ENCODE data around the gene SH3PXD2A.
"Not testable (repeated sequence)": the region's sequence is repeated elsewhere in the genome, so short reads cannot be mapped to it uniquely, and the experiment has no call there.

SH3PXD2A gene

DNA sequence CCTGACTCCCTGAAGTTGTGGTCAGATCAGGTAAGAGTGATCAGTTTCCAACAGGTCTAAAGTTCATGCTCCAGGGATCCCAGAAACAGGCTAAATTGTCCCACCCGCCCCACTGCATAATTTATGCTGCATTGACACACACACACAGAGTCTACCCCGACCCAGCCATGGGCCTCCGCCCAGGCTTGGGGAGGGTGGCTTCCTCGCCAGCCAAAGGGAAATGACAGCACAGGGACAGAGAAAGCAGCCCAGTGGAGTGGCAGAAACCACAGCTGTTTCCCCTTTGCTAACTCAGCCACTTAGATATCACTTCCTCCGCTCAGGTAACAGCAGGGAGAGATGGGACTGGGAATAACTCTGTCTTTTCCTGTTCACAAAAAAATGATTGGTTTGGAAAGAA, 9.4 kb downstream of the SH3PXD2A start:
- peaks cover 25% of the 10 kb centered on the region for H3K79me1 ChIP-seq (ENCODE audit: low read length)
- peak overlapping the region; percentile 26 for H2BK5ac ChIP-seq (ENCODE audit: low read length)
- H3K79me2 ChIP-seq (ENCODE audit: control insufficient read depth, insufficient read depth, low read length), result peaks cover 17% of the 10 kb centered on the region
- H3K4me3 ChIP-seq (ENCODE audit: low read length), result no peak overlapping the region
- peak overlapping the region; percentile 22 for H3K56ac ChIP-seq (ENCODE audit: low read length)
- WGBS (ENCODE audit: extremely low coverage, insufficient coverage, low lambda C conversion rate), result no CpG with 5 or more reads among the region's 5 CpGs
- H4K5ac ChIP-seq (ENCODE audit: low read length), result no peak overlapping the region
- no peak overlapping the region for H3K18ac ChIP-seq (ENCODE audit: low read length)
- H3K36me3 ChIP-seq (ENCODE audit: control insufficient read depth, insufficient read depth, low read length), result no peaks in the 10 kb centered on the region
- no peaks in the 10 kb centered on the region for H3K27me3 ChIP-seq (ENCODE audit: insufficient read depth, low read length, poor library complexity)
- H2BK120ac ChIP-seq (ENCODE audit: low read depth, low read length), result no peak overlapping the region
- H3K4ac ChIP-seq (ENCODE audit: low read depth, low read length), result no peak overlapping the region
- no peak overlapping the region for H3K23ac ChIP-seq (ENCODE audit: low read length)
- H2AK5ac ChIP-seq (ENCODE audit: low read length), result peak overlapping the region; percentile 49
- no peak for DNase-seq
- H3K9ac ChIP-seq (ENCODE audit: low read length), result no peak overlapping the region
- no peak overlapping the region for H2BK15ac ChIP-seq (replicated peaks; ENCODE audit: low read depth)
- no peak overlapping the region for H3K27ac ChIP-seq (ENCODE audit: low read depth, low read length)
- H3K4me2 ChIP-seq (ENCODE audit: low read length), result no peak overlapping the region
- H3K4me1 ChIP-seq (ENCODE audit: control insufficient read depth, low read depth, low read length), result peaks cover 20% of the 10 kb centered on the region
- H4K8ac ChIP-seq (ENCODE audit: low read depth, low read length), result no peak overlapping the region

DNA sequence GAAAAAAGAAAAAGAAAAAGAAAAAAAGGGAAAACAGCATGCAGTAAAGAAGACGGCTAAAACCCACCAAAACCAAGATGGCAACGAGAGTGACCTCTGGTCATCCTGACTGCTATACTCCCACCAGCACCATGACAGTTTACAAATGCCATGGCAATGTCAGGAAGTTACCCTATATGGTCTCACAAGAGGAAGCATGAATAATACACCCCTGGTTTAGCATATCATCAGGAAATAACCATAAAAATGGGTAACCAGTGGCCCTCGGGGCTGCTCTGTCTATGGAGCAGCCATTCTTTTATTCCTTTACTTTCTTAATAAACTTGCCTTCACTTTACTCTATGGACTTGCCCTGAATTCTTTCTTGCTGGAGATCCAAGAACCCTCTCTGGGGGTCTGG, 10.0 kb downstream of the SH3PXD2A start:
- H3K4ac ChIP-seq (ENCODE audit: low read depth, low read length); H3K4me3 ChIP-seq (ENCODE audit: low read length); H2BK15ac ChIP-seq (replicated peaks; ENCODE audit: low read depth); H3K23ac ChIP-seq (ENCODE audit: low read length); H2AK5ac ChIP-seq (ENCODE audit: low read length); H3K36me3 ChIP-seq (ENCODE audit: control insufficient read depth, insufficient read depth, low read length); H3K9ac ChIP-seq (ENCODE audit: low read length); H4K5ac ChIP-seq (ENCODE audit: low read length); H3K18ac ChIP-seq (ENCODE audit: low read length); H4K8ac ChIP-seq (ENCODE audit: low read depth, low read length); DNase-seq; H2BK120ac ChIP-seq (ENCODE audit: low read depth, low read length); H3K27ac ChIP-seq (ENCODE audit: low read depth, low read length); H2BK5ac ChIP-seq (ENCODE audit: low read length); H3K27me3 ChIP-seq (ENCODE audit: insufficient read depth, low read length, poor library complexity); H3K56ac ChIP-seq (ENCODE audit: low read length); H3K4me2 ChIP-seq (ENCODE audit: low read length): not testable (repeated sequence)
- no CpG with 5 or more reads among the region's 3 CpGs for WGBS (ENCODE audit: extremely low coverage, insufficient coverage, low lambda C conversion rate)
- Histone ChIP-seq H3K4me1 (ENCODE audit: control insufficient read depth, low read depth, low read length) (peaks cover 23% of the 10 kb centered on the region), H3K79me1 (ENCODE audit: low read length) (peaks cover 21% of the 10 kb centered on the region), H3K79me2 (ENCODE audit: control insufficient read depth, insufficient read depth, low read length) (peaks cover 13% of the 10 kb centered on the region)

DNA sequence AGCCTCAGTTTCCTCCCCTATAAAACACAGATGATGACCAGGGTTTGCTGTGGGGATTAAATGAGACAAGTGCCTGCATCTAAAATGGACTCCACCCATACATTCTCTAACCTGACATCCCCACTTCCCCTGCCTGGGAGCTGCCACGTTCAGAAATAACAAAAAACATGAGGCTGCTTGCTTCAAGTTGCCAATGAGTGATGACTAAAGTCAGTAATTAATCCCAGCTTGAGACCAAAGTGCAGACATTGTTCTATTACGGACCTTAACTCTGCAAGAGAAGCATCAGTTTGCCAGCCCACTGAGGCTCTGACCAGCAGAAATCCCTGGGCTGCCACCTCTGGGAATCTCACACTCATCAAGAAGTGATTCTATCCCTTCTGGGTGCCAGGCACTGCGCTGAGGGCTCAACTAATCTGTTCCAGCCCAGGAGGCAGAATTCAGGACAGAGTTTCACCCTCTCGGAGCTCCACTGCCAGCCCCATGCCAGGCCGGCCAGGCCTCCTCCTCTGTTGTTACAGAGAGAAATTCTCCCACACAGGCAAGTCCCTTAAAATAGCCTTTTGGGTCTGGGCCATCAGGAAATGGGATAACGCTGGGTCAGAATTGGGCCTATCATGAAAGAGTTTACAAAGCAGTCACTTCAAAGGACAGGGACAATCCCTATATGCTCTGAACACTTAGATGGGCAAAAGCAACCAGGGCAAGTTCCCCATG, 11.4 kb downstream of the SH3PXD2A start:
- peaks cover 16% of the 10 kb centered on the region for H3K79me2 ChIP-seq (ENCODE audit: control insufficient read depth, insufficient read depth, low read length)
- no peak overlapping the region for H3K18ac ChIP-seq (ENCODE audit: low read length)
- no peak overlapping the region for H4K5ac ChIP-seq (ENCODE audit: low read length)
- H2BK120ac ChIP-seq (ENCODE audit: low read depth, low read length), result no peak overlapping the region
- no peak overlapping the region for H3K27ac ChIP-seq (ENCODE audit: low read depth, low read length)
- H3K4me1 ChIP-seq (ENCODE audit: control insufficient read depth, low read depth, low read length), result peaks cover 30% of the 10 kb centered on the region
- no CpG with 5 or more reads among the region's 6 CpGs for WGBS (ENCODE audit: extremely low coverage, insufficient coverage, low lambda C conversion rate)
- peak overlapping the region; percentile 0 for H3K56ac ChIP-seq (ENCODE audit: low read length)
- H3K23ac ChIP-seq (ENCODE audit: low read length), result no peak overlapping the region
- H3K4me3 ChIP-seq (ENCODE audit: low read length), result no peak overlapping the region
- H2BK15ac ChIP-seq (replicated peaks; ENCODE audit: low read depth), result no peak overlapping the region
- H3K9ac ChIP-seq (ENCODE audit: low read length), result no peak overlapping the region
- no peaks in the 10 kb centered on the region for H3K27me3 ChIP-seq (ENCODE audit: insufficient read depth, low read length, poor library complexity)
- no peak overlapping the region for H3K4me2 ChIP-seq (ENCODE audit: low read length)
- no peak overlapping the region for H4K8ac ChIP-seq (ENCODE audit: low read depth, low read length)
- H3K36me3 ChIP-seq (ENCODE audit: control insufficient read depth, insufficient read depth, low read length), result no peaks in the 10 kb centered on the region
- no peak overlapping the region for H2BK5ac ChIP-seq (ENCODE audit: low read length)
- no peak overlapping the region for H2AK5ac ChIP-seq (ENCODE audit: low read length)
- peaks cover 22% of the 10 kb centered on the region for H3K79me1 ChIP-seq (ENCODE audit: low read length)
- H3K4ac ChIP-seq (ENCODE audit: low read depth, low read length), result no peak overlapping the region
- no peak for DNase-seq

DNA sequence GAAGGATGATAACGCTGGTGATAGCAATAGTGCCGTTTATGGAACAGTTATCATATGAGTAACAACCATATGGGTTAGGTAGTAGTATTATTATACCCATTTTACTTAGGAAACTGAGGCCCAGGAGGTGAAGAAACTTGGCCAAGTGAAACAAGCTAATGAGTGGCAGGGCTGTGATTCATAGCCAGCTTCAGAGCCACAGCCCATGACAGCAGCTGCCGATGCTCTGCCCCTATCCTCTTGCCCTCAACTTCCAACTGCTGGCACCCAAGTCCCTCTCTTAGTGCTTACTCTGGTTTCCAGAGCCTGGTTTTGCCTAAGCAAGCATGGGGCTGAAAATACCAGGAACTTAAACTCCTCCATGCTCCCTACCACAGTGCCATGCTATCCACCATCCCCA, 12.3 kb downstream of the SH3PXD2A start:
- no peak overlapping the region for H3K27ac ChIP-seq (ENCODE audit: low read depth, low read length)
- no peak overlapping the region for H4K8ac ChIP-seq (ENCODE audit: low read depth, low read length)
- H2BK120ac ChIP-seq (ENCODE audit: low read depth, low read length), result no peak overlapping the region
- H4K5ac ChIP-seq (ENCODE audit: low read length), result no peak overlapping the region
- no peak overlapping the region for H3K4me2 ChIP-seq (ENCODE audit: low read length)
- DNase-seq, result no peak
- no peaks in the 10 kb centered on the region for H3K36me3 ChIP-seq (ENCODE audit: control insufficient read depth, insufficient read depth, low read length)
- H3K56ac ChIP-seq (ENCODE audit: low read length), result peak overlapping the region; percentile 1
- no peak overlapping the region for H2AK5ac ChIP-seq (ENCODE audit: low read length)
- no peak overlapping the region for H3K4me3 ChIP-seq (ENCODE audit: low read length)
- no peak overlapping the region for H3K23ac ChIP-seq (ENCODE audit: low read length)
- peaks cover 24% of the 10 kb centered on the region for H3K79me2 ChIP-seq (ENCODE audit: control insufficient read depth, insufficient read depth, low read length)
- H3K9ac ChIP-seq (ENCODE audit: low read length), result no peak overlapping the region
- no peak overlapping the region for H2BK15ac ChIP-seq (replicated peaks; ENCODE audit: low read depth)
- H3K4me1 ChIP-seq (ENCODE audit: control insufficient read depth, low read depth, low read length), result peaks cover 33% of the 10 kb centered on the region
- H3K79me1 ChIP-seq (ENCODE audit: low read length), result peaks cover 26% of the 10 kb centered on the region
- no peak overlapping the region for H3K18ac ChIP-seq (ENCODE audit: low read length)
- no peak overlapping the region for H3K4ac ChIP-seq (ENCODE audit: low read depth, low read length)
- no CpG with 5 or more reads among the region's 3 CpGs for WGBS (ENCODE audit: extremely low coverage, insufficient coverage, low lambda C conversion rate)
- no peaks in the 10 kb centered on the region for H3K27me3 ChIP-seq (ENCODE audit: insufficient read depth, low read length, poor library complexity)
- H2BK5ac ChIP-seq (ENCODE audit: low read length), result no peak overlapping the region

DNA sequence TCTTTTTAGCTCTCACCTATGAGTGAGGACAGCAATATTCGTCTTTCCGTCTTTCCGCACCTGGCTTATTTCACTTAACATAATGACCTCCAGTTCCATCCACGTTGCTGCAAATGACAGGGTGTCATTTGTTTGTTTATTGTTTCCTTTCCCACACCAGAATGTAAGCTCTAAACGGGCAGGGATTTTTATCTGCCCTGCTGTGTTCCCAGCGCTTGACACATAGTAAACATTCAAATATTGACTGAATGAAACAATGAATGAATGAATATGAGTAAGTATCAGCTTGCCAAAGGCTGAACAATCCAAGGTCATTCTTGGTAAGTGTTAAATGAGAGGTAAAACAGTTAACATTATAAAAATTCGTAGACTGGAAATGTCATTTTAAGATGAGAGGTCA, 12.8 kb downstream of the SH3PXD2A start:
- Histone ChIP-seq H2BK15ac (replicated peaks; ENCODE audit: low read depth) (no peak overlapping the region), H3K9ac (ENCODE audit: low read length) (no peak overlapping the region), H3K27ac (ENCODE audit: low read depth, low read length) (no peak overlapping the region), H3K27me3 (ENCODE audit: insufficient read depth, low read length, poor library complexity) (no peaks in the 10 kb centered on the region), H2AK5ac (ENCODE audit: low read length) (no peak overlapping the region), H3K4me2 (ENCODE audit: low read length) (no peak overlapping the region), H3K18ac (ENCODE audit: low read length) (no peak overlapping the region), H3K56ac (ENCODE audit: low read length) (peak overlapping the region; percentile 32), H3K4me3 (ENCODE audit: low read length) (no peak overlapping the region), H2BK120ac (ENCODE audit: low read depth, low read length) (no peak overlapping the region), H3K4ac (ENCODE audit: low read depth, low read length) (no peak overlapping the region), H3K36me3 (ENCODE audit: control insufficient read depth, insufficient read depth, low read length) (no peaks in the 10 kb centered on the region), H3K23ac (ENCODE audit: low read length) (no peak overlapping the region), H3K79me2 (ENCODE audit: control insufficient read depth, insufficient read depth, low read length) (peaks cover 27% of the 10 kb centered on the region), H4K8ac (ENCODE audit: low read depth, low read length) (no peak overlapping the region), H3K4me1 (ENCODE audit: control insufficient read depth, low read depth, low read length) (peaks cover 37% of the 10 kb centered on the region), H3K79me1 (ENCODE audit: low read length) (peaks cover 28% of the 10 kb centered on the region), H2BK5ac (ENCODE audit: low read length) (no peak overlapping the region), H4K5ac (ENCODE audit: low read length) (no peak overlapping the region)
- DNase-seq, result no peak
- no CpG with 5 or more reads among the region's 7 CpGs for WGBS (ENCODE audit: extremely low coverage, insufficient coverage, low lambda C conversion rate)

DNA sequence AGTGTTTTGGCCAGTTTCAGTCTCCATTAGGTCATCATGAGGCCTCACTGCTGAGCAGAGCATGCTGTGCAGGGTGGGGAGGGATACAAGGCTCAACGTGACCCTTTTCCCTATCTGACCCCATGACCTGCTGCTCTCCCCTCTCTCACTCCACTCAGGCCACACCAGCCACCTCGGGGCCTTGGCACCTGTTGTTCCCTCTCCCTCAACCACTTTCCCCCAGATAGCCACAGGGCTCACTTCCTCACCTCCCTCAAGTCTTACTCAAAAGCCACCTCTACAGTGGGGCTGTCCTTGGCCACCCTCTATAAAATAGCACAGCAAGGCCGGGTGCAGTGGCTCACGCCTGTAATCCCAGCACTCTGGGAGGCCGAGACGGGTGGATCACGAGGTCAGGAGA, 13.9 kb downstream of the SH3PXD2A start:
- Histone ChIP-seq H3K18ac (ENCODE audit: low read length) (peak overlapping the region; percentile 8), H2BK120ac (ENCODE audit: low read depth, low read length) (no peak overlapping the region), H3K4me2 (ENCODE audit: low read length) (no peak overlapping the region), H3K56ac (ENCODE audit: low read length) (peak overlapping the region; percentile 83), H3K79me1 (ENCODE audit: low read length) (peaks cover 25% of the 10 kb centered on the region), H2BK15ac (replicated peaks; ENCODE audit: low read depth) (no peak overlapping the region), H3K23ac (ENCODE audit: low read length) (no peak overlapping the region), H4K5ac (ENCODE audit: low read length) (no peak overlapping the region), H3K79me2 (ENCODE audit: control insufficient read depth, insufficient read depth, low read length) (peaks cover 25% of the 10 kb centered on the region), H3K4ac (ENCODE audit: low read depth, low read length) (peak overlapping the region; percentile 90), H3K27ac (ENCODE audit: low read depth, low read length) (peak overlapping the region; percentile 68), H3K4me3 (ENCODE audit: low read length) (no peak overlapping the region), H2AK5ac (ENCODE audit: low read length) (peak overlapping the region; percentile 79), H3K27me3 (ENCODE audit: insufficient read depth, low read length, poor library complexity) (no peaks in the 10 kb centered on the region), H3K9ac (ENCODE audit: low read length) (peak overlapping the region; percentile 4), H4K8ac (ENCODE audit: low read depth, low read length) (no peak overlapping the region), H2BK5ac (ENCODE audit: low read length) (peak overlapping the region; percentile 53), H3K36me3 (ENCODE audit: control insufficient read depth, insufficient read depth, low read length) (no peaks in the 10 kb centered on the region), H3K4me1 (ENCODE audit: control insufficient read depth, low read depth, low read length) (peaks cover 44% of the 10 kb centered on the region)
- no peak for DNase-seq
- no CpG with 5 or more reads among the region's 7 CpGs for WGBS (ENCODE audit: extremely low coverage, insufficient coverage, low lambda C conversion rate)
